ENCODE measurements around the gene RUVBL1.

DNA sequence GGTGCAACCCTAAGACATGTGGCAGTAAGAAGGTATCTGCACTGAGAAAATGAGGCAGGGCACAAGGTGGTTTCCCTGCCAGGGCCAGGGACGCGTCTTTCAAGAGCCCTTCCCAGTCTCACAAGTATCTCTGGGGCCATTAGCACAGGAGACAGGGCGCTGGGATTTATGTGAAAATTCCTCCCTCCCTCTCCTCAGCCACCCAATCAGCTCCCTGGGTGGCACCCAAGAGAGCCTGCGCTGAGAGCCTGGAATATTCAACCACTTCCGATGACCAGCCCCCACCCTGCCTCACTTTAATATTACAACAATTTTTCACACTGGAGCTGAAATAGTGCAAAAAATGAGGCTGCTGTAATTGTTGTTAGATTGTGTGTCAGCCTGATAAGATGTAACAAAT is 45.3 kb downstream of the RUVBL1 start:
- TF ChIP-seq, protein P1, sequence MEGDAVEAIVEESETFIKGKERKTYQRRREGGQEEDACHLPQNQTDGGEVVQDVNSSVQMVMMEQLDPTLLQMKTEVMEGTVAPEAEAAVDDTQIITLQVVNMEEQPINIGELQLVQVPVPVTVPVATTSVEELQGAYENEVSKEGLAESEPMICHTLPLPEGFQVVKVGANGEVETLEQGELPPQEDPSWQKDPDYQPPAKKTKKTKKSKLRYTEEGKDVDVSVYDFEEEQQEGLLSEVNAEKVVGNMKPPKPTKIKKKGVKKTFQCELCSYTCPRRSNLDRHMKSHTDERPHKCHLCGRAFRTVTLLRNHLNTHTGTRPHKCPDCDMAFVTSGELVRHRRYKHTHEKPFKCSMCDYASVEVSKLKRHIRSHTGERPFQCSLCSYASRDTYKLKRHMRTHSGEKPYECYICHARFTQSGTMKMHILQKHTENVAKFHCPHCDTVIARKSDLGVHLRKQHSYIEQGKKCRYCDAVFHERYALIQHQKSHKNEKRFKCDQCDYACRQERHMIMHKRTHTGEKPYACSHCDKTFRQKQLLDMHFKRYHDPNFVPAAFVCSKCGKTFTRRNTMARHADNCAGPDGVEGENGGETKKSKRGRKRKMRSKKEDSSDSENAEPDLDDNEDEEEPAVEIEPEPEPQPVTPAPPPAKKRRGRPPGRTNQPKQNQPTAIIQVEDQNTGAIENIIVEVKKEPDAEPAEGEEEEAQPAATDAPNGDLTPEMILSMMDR (IDR thresholded peaks at IDR 0.05) = no peak
- TF ChIP-seq POLR2AphosphoS5 (IDR thresholded peaks at IDR 0.05) = no peak
- no peak for TF ChIP-seq EP300 (IDR thresholded peaks at IDR 0.05)
